Liver (tissue), 9 donors: ENCODE measurements around the gene CD6. TPM values are rescaled to one million over a fixed set of nuclear protein-coding genes. Genes with fewer than 3 reads are reported as not detected.

Experiments
- DNase-seq: peaks from one replicate; pipeline ENCODE4 v3.0.0-alpha.2; 2017; ENCODE audit warnings: low spot score
- H3K27ac ChIP-seq, 2 donors: one replicate each; pipeline ENCODE4 v1.7.0; 2013; ENCODE audit warnings: inconsistent platforms in 2 of 2, low read length in 2 of 2, control low read depth in 1 of 2, low read depth in 1 of 2, mild to moderate bottlenecking in 1 of 2
- H3K27me3 ChIP-seq, 4 donors: one replicate each; pipeline versions ENCODE4 v1.6.1 to v1.7.0; 2013; ENCODE audit warnings: low read length in 3 of 4, inconsistent platforms in 1 of 4, mild to moderate bottlenecking in 1 of 4, moderate library complexity in 1 of 4; ENCODE audit not compliant: control insufficient read depth in 4 of 4, insufficient read depth in 4 of 4
- H3K36me3 ChIP-seq, 4 donors: one replicate each; pipeline versions ENCODE4 v1.6.1 to v1.7.0; 2013; ENCODE audit warnings: low read length in 3 of 4, mild to moderate bottlenecking in 3 of 4, low read depth in 1 of 4, moderate library complexity in 1 of 4; ENCODE audit not compliant: control insufficient read depth in 4 of 4, insufficient read depth in 3 of 4
- H3K4me1 ChIP-seq, 4 donors: one replicate each; pipeline versions ENCODE4 v1.6.1 to v1.7.0; 2013; ENCODE audit warnings: low read length in 3 of 4, mild to moderate bottlenecking in 3 of 4, moderate library complexity in 1 of 4; ENCODE audit not compliant: control insufficient read depth in 4 of 4, insufficient read depth in 4 of 4
- H3K4me3 ChIP-seq, 3 donors: one replicate each; pipeline versions ENCODE4 v1.6.1 to v1.7.0; 2013; ENCODE audit warnings: low read length in 3 of 3, control low read depth in 1 of 3, low read depth in 1 of 3, mild to moderate bottlenecking in 1 of 3
- H3K9ac ChIP-seq, 2 donors: one replicate each; pipeline ENCODE4 v1.7.0; 2013; ENCODE audit warnings: low read length in 2 of 2, mild to moderate bottlenecking in 2 of 2, moderate library complexity in 2 of 2, control low read depth in 1 of 2, low read depth in 1 of 2
- H3K9me3 ChIP-seq, 4 donors: one replicate each; pipeline versions ENCODE4 v1.6.1 to v1.7.0; 2013; ENCODE audit warnings: low read length in 3 of 4; ENCODE audit not compliant: control insufficient read depth in 4 of 4
- ATF3 ChIP-seq: IDR thresholded peaks from 2 replicates; pipeline ENCODE4 v1.6.1; 2016; ENCODE audit warnings: antibody characterized with exemption
- CTCF ChIP-seq: fragments of 150-350 bp; IDR thresholded peaks from 2 replicates; pipeline ENCODE4 v1.5.1; 2017; ENCODE audit warnings: improper control_type of control experiment, low read depth, low read length; ENCODE audit not compliant: missing input control
- EGR1 ChIP-seq, 2 donors: IDR thresholded peaks; 2 replicates each; pipeline ENCODE4 v1.6.1; 2016 to 2018; ENCODE audit warnings: antibody characterized with exemption in 2 of 2, low read depth in 2 of 2
- FOXA1 ChIP-seq: IDR thresholded peaks from 2 replicates; pipeline ENCODE4 v1.6.1; 2016; ENCODE audit warnings: antibody characterized with exemption
- FOXA2 ChIP-seq: IDR thresholded peaks from 2 replicates; pipeline ENCODE4 v1.6.1; 2016; ENCODE audit warnings: antibody characterized with exemption
- GABPA ChIP-seq, 2 donors: IDR thresholded peaks in 1 of 2; conservative IDR thresholded peaks in 1 of 2; 2 replicates each; pipeline ENCODE4 v1.6.1; 2016; ENCODE audit warnings: antibody characterized with exemption in 2 of 2, mild to moderate bottlenecking in 1 of 2, moderate library complexity in 1 of 2
- HNF4A ChIP-seq, 2 donors: conservative IDR thresholded peaks; 2 replicates each; pipeline ENCODE4 v1.6.1; 2016; ENCODE audit warnings: antibody characterized with exemption in 2 of 2, mild to moderate bottlenecking in 2 of 2
- HNF4G ChIP-seq: IDR thresholded peaks from 2 replicates; pipeline ENCODE4 v1.6.1; 2016; ENCODE audit warnings: antibody characterized with exemption
- JUND ChIP-seq, 2 donors: IDR thresholded peaks; 2 replicates each; pipeline ENCODE4 v1.6.1; 2016; ENCODE audit warnings: antibody characterized with exemption in 2 of 2
- MAX ChIP-seq: IDR thresholded peaks from 2 replicates; pipeline ENCODE4 v1.6.1; 2016; ENCODE audit warnings: antibody characterized with exemption
- NR2F2 ChIP-seq: IDR thresholded peaks from 2 replicates; pipeline ENCODE4 v1.6.1; 2016; ENCODE audit warnings: antibody characterized with exemption
- RAD21 ChIP-seq, 2 donors: IDR thresholded peaks; 2 replicates each; pipeline ENCODE4 v1.6.1; 2016; ENCODE audit warnings: antibody characterized with exemption in 2 of 2, mild to moderate bottlenecking in 2 of 2
- REST ChIP-seq: IDR thresholded peaks from 2 replicates; pipeline ENCODE4 v1.6.1; 2016; ENCODE audit warnings: antibody characterized with exemption, mild to moderate bottlenecking
- RXRA ChIP-seq, 2 donors: IDR thresholded peaks; 2 replicates each; pipeline ENCODE4 v1.6.1; 2017 to 2018; ENCODE audit warnings: antibody characterized with exemption in 2 of 2, mild to moderate bottlenecking in 1 of 2
- SP1 ChIP-seq: IDR thresholded peaks from 2 replicates; pipeline ENCODE4 v1.6.1; 2018; ENCODE audit warnings: antibody characterized with exemption, mild to moderate bottlenecking
- TAF1 ChIP-seq: conservative IDR thresholded peaks from 2 replicates; pipeline ENCODE4 v1.6.1; 2016; ENCODE audit warnings: antibody characterized with exemption, mild to moderate bottlenecking
- YY1 ChIP-seq: IDR thresholded peaks from 2 replicates; pipeline ENCODE4 v1.6.1; 2016; ENCODE audit warnings: antibody characterized with exemption, mild to moderate bottlenecking
- ZBTB33 ChIP-seq: IDR thresholded peaks from 2 replicates; pipeline ENCODE4 v1.6.1; 2016; ENCODE audit warnings: antibody characterized with exemption
- WGBS: extraction: QIAGEN DNeasy Blood & Tissue Kit; methylation state at CpG from one replicate; pipeline ENCODE4 v1.1.7; 2013; 5-methylcytosine and 5-hydroxymethylcytosine counted together
- polyA plus RNA-seq, 2 donors: library from polyadenylated mRNA; stranded (reverse) in 1 of 2; unstranded in 1 of 2; fragments of 200-250 nt in 1 of 2; fragments of >200 nt in 1 of 2; fragmentation: Nextera tagmentation in 1 of 2; extraction: Ambion mirVana in 1 of 2; gene quantifications; one replicate each; pipeline versions ENCODE4 v1.2.1 to v1.2.3, GENCODE V29; 2013 to 2015
- total RNA-seq, 2 donors: library from RNA; depleted of rRNA; stranded (reverse); fragments of >200 nt; gene quantifications; one replicate each; pipeline ENCODE4 v1.2.3, GENCODE V29; 2014
- donor health status: healthy.
- donor health status: healthy.
- donor health status: healthy.
- donor health status: healthy.
- donor health status: healthy.

CD6 gene
- total and polyA plus RNA-seq, 4 donors, result 0.31 to 0.59 (median 0.45) TPM

- Histone ChIP-seq H3K9ac (no peak overlapping the region), H3K4me3 (no peak overlapping the region), H3K4me1 (no peaks in the 10 kb centered on the region), H3K36me3 (no peaks in the 10 kb centered on the region), H3K27me3 (peaks cover 0 to 10% (median 0%) of the 10 kb centered on the region in 4 donors), H3K27ac (no peak overlapping the region), H3K9me3 (peaks cover 0 to 2% (median 0%) of the 10 kb centered on the region in 4 donors)
- no peak for DNase-seq
- WGBS, result 58% methylated on average over 28 of the region's 28 CpGs
- no peak for TF ChIP-seq ATF3
- no peak for TF ChIP-seq MAX
- no peak for TF ChIP-seq RXRA (IDR thresholded peaks at IDR 0.05)
- TF ChIP-seq HNF4G, result no peak
- TF ChIP-seq EGR1 (IDR thresholded peaks at IDR 0.05; ENCODE audit: low read depth in 2 of 2), result no peak
- TF ChIP-seq FOXA2, result no peak
- no peak for TF ChIP-seq TAF1
- TF ChIP-seq REST, result no peak
- TF ChIP-seq NR2F2, result no peak
- TF ChIP-seq CTCF, result no peak
- TF ChIP-seq FOXA1, result no peak
- TF ChIP-seq SP1, result no peak
- no peak for TF ChIP-seq ZBTB33
- no peak for TF ChIP-seq RAD21 (IDR thresholded peaks at IDR 0.05)
- TF ChIP-seq GABPA (IDR thresholded peaks at IDR 0.05 in 1 of 2, conservative IDR thresholded peaks at IDR 0.05 in 1 of 2), result no peak
- no peak for TF ChIP-seq HNF4A (conservative IDR thresholded peaks at IDR 0.05)
- no peak for TF ChIP-seq JUND (IDR thresholded peaks at IDR 0.05)
- no peak for TF ChIP-seq YY1
Observed at GRCh38 chr11:61026121-61027031, 54.9 kb downstream of the CD6 start.
